Neuronal stem cell (in vitro differentiated cells): ENCODE measurements around the gene FBXO42. TPM values are rescaled to one million over a fixed set of nuclear protein-coding genes. Genes with fewer than 3 reads are reported as not detected.

ENCODE experiments used
- DNase-seq: peaks from one replicate; pipeline ENCODE4 v3.0.0-alpha.2; 2013; ENCODE audit warnings: low spot score
- H2AFZ ChIP-seq: one replicate; pipeline ENCODE4 v1.6.1; 2013; ENCODE audit warnings: mild to moderate bottlenecking, low read length, inconsistent platforms
- H2AK5ac ChIP-seq: 2 replicates; pipeline ENCODE4 v1.6.1; 2013; ENCODE audit warnings: low read depth, mild to moderate bottlenecking, inconsistent platforms, low read length, moderate library complexity, mixed read lengths
- H2BK120ac ChIP-seq: 2 replicates; pipeline ENCODE4 v1.6.1; 2013; ENCODE audit warnings: low read depth, mild to moderate bottlenecking, inconsistent platforms, low read length, moderate library complexity, mixed read lengths
- H2BK12ac ChIP-seq: one replicate; pipeline ENCODE4 v1.6.1; 2013; ENCODE audit warnings: low read length, inconsistent platforms
- H2BK15ac ChIP-seq: 2 replicates; pipeline ENCODE4 v1.6.1; 2013; ENCODE audit warnings: mild to moderate bottlenecking, low read length, inconsistent platforms, mixed read lengths
- H2BK5ac ChIP-seq: one replicate; pipeline ENCODE4 v1.6.1; 2013; ENCODE audit warnings: inconsistent platforms, mild to moderate bottlenecking, low read length, moderate library complexity
- H3K14ac ChIP-seq: one replicate; pipeline ENCODE4 v1.6.1; 2013; ENCODE audit warnings: low read length, inconsistent platforms
- H3K18ac ChIP-seq: 2 replicates; pipeline ENCODE4 v1.6.1; 2013; ENCODE audit warnings: low read length, inconsistent platforms
- H3K23ac ChIP-seq: 2 replicates; pipeline ENCODE4 v1.6.1; 2013; ENCODE audit warnings: low read depth, mild to moderate bottlenecking, mixed read lengths, low read length, inconsistent platforms; ENCODE audit not compliant: poor library complexity
- H3K27ac ChIP-seq: replicated peaks from 3 replicates; pipeline ENCODE4 v1.5.1; 2013; ENCODE audit warnings: low read length, inconsistent platforms
- H3K27me3 ChIP-seq, 3 experiments: 2 replicates each; pipeline ENCODE4 v1.6.1; 2013; ENCODE audit warnings: low read length in 3 of 3, mild to moderate bottlenecking in 2 of 3, inconsistent platforms in 1 of 3, low read depth in 1 of 3, mixed read lengths in 1 of 3, moderate library complexity in 1 of 3; ENCODE audit not compliant: control insufficient read depth in 3 of 3, insufficient read depth in 3 of 3
- H3K36me3 ChIP-seq, 2 donors: replicated peaks in 1 of 2; 2 replicates each; pipeline ENCODE4 v1.6.1; 2013; ENCODE audit warnings: low read length in 2 of 2; ENCODE audit not compliant: control insufficient read depth in 2 of 2, insufficient read depth in 2 of 2
- H3K4ac ChIP-seq: 2 replicates; pipeline ENCODE4 v1.6.1; 2013; ENCODE audit warnings: inconsistent platforms, mild to moderate bottlenecking, low read length, moderate library complexity
- H3K4me1 ChIP-seq, 2 donors: 1 replicate in 1 of 2; 2 replicates in 1 of 2; pipeline ENCODE4 v1.6.1; 2013; ENCODE audit warnings: low read length in 2 of 2, low read depth in 1 of 2; ENCODE audit not compliant: control insufficient read depth in 2 of 2, insufficient read depth in 1 of 2
- H3K4me2 ChIP-seq: one replicate; pipeline ENCODE4 v1.6.1; 2013; ENCODE audit warnings: mild to moderate bottlenecking, low read length, inconsistent platforms; ENCODE audit not compliant: insufficient read depth, poor library complexity, severe bottlenecking
- H3K4me3 ChIP-seq, 2 donors: 2 replicates each; pipeline ENCODE4 v1.5.1; 2013; ENCODE audit warnings: low read length in 2 of 2, mild to moderate bottlenecking in 2 of 2, inconsistent platforms in 1 of 2, moderate library complexity in 1 of 2
- H3K79me1 ChIP-seq: one replicate; pipeline ENCODE4 v1.6.1; 2013; ENCODE audit warnings: low read depth, mild to moderate bottlenecking, inconsistent platforms, low read length, moderate library complexity
- H3K9ac ChIP-seq: one replicate; pipeline ENCODE4 v1.6.1; 2013; ENCODE audit warnings: mild to moderate bottlenecking, low read depth, low read length, inconsistent platforms; ENCODE audit not compliant: poor library complexity
- H3K9me3 ChIP-seq, 2 donors: replicated peaks in 1 of 2; 2 replicates each; pipeline versions ENCODE3 to v1.6.1; 2013; ENCODE audit warnings: low read length in 2 of 2, mild to moderate bottlenecking in 2 of 2, inconsistent platforms in 1 of 2, low read depth in 1 of 2, mixed read lengths in 1 of 2, moderate library complexity in 1 of 2; ENCODE audit not compliant: control insufficient read depth in 2 of 2, insufficient read depth in 1 of 2
- H4K8ac ChIP-seq: one replicate; pipeline ENCODE4 v1.6.1; 2013; ENCODE audit warnings: low read depth, mild to moderate bottlenecking, inconsistent platforms, low read length, moderate library complexity
- H4K91ac ChIP-seq: one replicate; pipeline ENCODE4 v1.6.1; 2013; ENCODE audit warnings: low read length, low read depth, mild to moderate bottlenecking, inconsistent platforms; ENCODE audit not compliant: poor library complexity
- WGBS, 2 donors: extraction: QIAGEN DNeasy Blood & Tissue Kit; methylation state at CpG; one replicate each; pipeline ENCODE4 v1.1.7; 2013; ENCODE audit warnings: missing lambda C conversion rate in 2 of 2, mixed read lengths in 1 of 2; ENCODE audit not compliant: insufficient read length in 2 of 2, insufficient replicate concordance in 1 of 2; ENCODE audit errors: extremely low coverage in 2 of 2; 5-methylcytosine and 5-hydroxymethylcytosine counted together
- polyA plus RNA-seq, 2 experiments: library from polyadenylated mRNA; stranded (reverse); fragments of 200-250 nt; gene quantifications; one replicate each; pipeline ENCODE4 v1.2.3, GENCODE V29; 2013

FBXO42 gene
- polyA plus RNA-seq (2013, experiment 1 of 2) = 11.8 TPM
- polyA plus RNA-seq (2013, experiment 2 of 2) = 10.9 TPM

- H3K4ac ChIP-seq = peak within 1 kb of the TSS; percentile 95
- peak within 1 kb of the TSS; percentile 65 for H2AK5ac ChIP-seq
- H2BK12ac ChIP-seq = no peak within 1 kb of the TSS
- H3K27me3 ChIP-seq = peaks cover 0 to 2% (median 0%) of the 10 kb centered on the region in 3 experiments
- H2AFZ ChIP-seq = peak within 1 kb of the TSS; percentile 93
- peak within 1 kb of the TSS; percentile 99 for H3K23ac ChIP-seq
- H2BK5ac ChIP-seq = peak within 1 kb of the TSS; percentile 94
- peak within 1 kb of the TSS; percentile 99 for H3K9ac ChIP-seq
- H3K4me2 ChIP-seq = peak within 1 kb of the TSS; percentile 63
- H3K36me3 ChIP-seq = peaks cover 0 to 10% of the 10 kb centered on the region in 2 donors
- peaks cover 5% of the 10 kb centered on the region for H3K79me1 ChIP-seq
- peaks cover 7 to 10% of the 10 kb centered on the region in 2 donors for H3K4me1 ChIP-seq
- H4K8ac ChIP-seq = peak within 1 kb of the TSS; percentile 56
- no peaks in the 10 kb centered on the region for H3K9me3 ChIP-seq
- H3K18ac ChIP-seq = peak within 1 kb of the TSS; percentile 100
- DNase-seq = peak; percentile 95
- peak within 1 kb of the TSS; percentile 99 for H3K14ac ChIP-seq
- H2BK120ac ChIP-seq = no peak within 1 kb of the TSS
- peak within 1 kb of the TSS; percentile 93 to 99 for H3K4me3 ChIP-seq
- peak within 1 kb of the TSS; percentile 87 for H2BK15ac ChIP-seq
- H3K27ac ChIP-seq = peak within 1 kb of the TSS; percentile 76
- no CpG with 5 or more reads among the region's 81 CpGs for WGBS, 2 donors
- H4K91ac ChIP-seq = no peak within 1 kb of the TSS
Observed at GRCh38 chr1:16351994-16352841, at the start of gene FBXO42. TSS of gene FBXO42 (minus strand) at chr1:16352480. CDS start at chr1:16315418, 37,062 bp downstream.

GRCh38 chr1:16398371-16398953, 46.2 kb upstream of the FBXO42 start:
- Histone ChIP-seq H2BK120ac (no peak overlapping the region), H3K27ac (no peak overlapping the region), H3K4ac (no peak overlapping the region), H3K18ac (no peak overlapping the region), H2BK12ac (no peak overlapping the region), H2AFZ (no peak overlapping the region), H3K9me3 (peaks cover 0 to 3% of the 10 kb centered on the region in 2 donors), H3K4me2 (no peak overlapping the region), H3K4me3 (no peak overlapping the region), H4K8ac (no peak overlapping the region), H3K9ac (no peak overlapping the region), H3K27me3 (no peaks in the 10 kb centered on the region), H3K36me3 (peaks cover 25 to 67% of the 10 kb centered on the region in 2 donors), H4K91ac (no peak overlapping the region), H3K4me1 (no peaks in the 10 kb centered on the region), H3K14ac (no peak overlapping the region), H3K23ac (no peak overlapping the region), H2AK5ac (no peak overlapping the region), H2BK15ac (no peak overlapping the region), H2BK5ac (no peak overlapping the region), H3K79me1 (peaks cover 2% of the 10 kb centered on the region)
- no CpG with 5 or more reads among the region's 5 CpGs for WGBS, 2 donors
- no peak for DNase-seq

GRCh38 chr1:16397120-16397519, 44.8 kb upstream of the FBXO42 start:
- Histone ChIP-seq H3K4me3 (no peak overlapping the region), H4K8ac (no peak overlapping the region), H3K4me1 (peaks cover under 1 to 4% of the 10 kb centered on the region in 2 donors), H2BK15ac (no peak overlapping the region), H3K79me1 (peaks cover 8% of the 10 kb centered on the region), H2AFZ (no peak overlapping the region), H3K27me3 (no peaks in the 10 kb centered on the region), H3K14ac (no peak overlapping the region), H3K36me3 (peaks cover 29 to 80% of the 10 kb centered on the region in 2 donors), H3K23ac (no peak overlapping the region), H2BK12ac (no peak overlapping the region), H3K4ac (no peak overlapping the region), H4K91ac (no peak overlapping the region), H2BK120ac (no peak overlapping the region), H3K4me2 (no peak overlapping the region), H3K9me3 (peaks cover 0 to 3% of the 10 kb centered on the region in 2 donors), H2AK5ac (no peak overlapping the region), H3K18ac (no peak overlapping the region), H3K27ac (no peak overlapping the region), H2BK5ac (no peak overlapping the region), H3K9ac (no peak overlapping the region)
- DNase-seq = no peak
- 100% methylated on average over 3 to 4 of the region's 5 CpGs for WGBS, 2 donors

GRCh38 chr1:16396591-16396990, 44.3 kb upstream of the FBXO42 start:
- no peak for DNase-seq
- Histone ChIP-seq H3K27me3 (no peaks in the 10 kb centered on the region), H3K4ac (no peak overlapping the region), H2BK15ac (no peak overlapping the region), H2AFZ (no peak overlapping the region), H3K27ac (no peak overlapping the region), H4K91ac (no peak overlapping the region), H3K23ac (no peak overlapping the region), H4K8ac (no peak overlapping the region), H2BK120ac (no peak overlapping the region), H3K18ac (no peak overlapping the region), H3K9me3 (peaks cover 0 to 3% of the 10 kb centered on the region in 2 donors), H3K9ac (no peak overlapping the region), H2BK5ac (no peak overlapping the region), H3K79me1 (peaks cover 10% of the 10 kb centered on the region), H2AK5ac (no peak overlapping the region), H3K4me3 (peak overlapping the region in 1 of 2 donors; percentile 1), H2BK12ac (no peak overlapping the region), H3K36me3 (peaks cover 29 to 84% of the 10 kb centered on the region in 2 donors), H3K4me2 (no peak overlapping the region), H3K14ac (peak overlapping the region; percentile 27), H3K4me1 (peaks cover 3 to 4% of the 10 kb centered on the region in 2 donors)
- WGBS, 2 donors = no CpG with 5 or more reads among the region's 7 CpGs
